Retina (tissue), 1 donor: ENCODE measurements around the gene MOK.
A peak's percentile ranks its signal among the peaks of the same experiment; 100 is the strongest.

Experiments used
- DNase-seq: peaks from one replicate; pipeline ENCODE4 v3.0.0-alpha.2; 2016

Gene MOK

GRCh38 chr14:102222751-102223150, 82.2 kb downstream of the MOK start:
- DNase-seq, result peak; percentile 46

- DNase-seq, result no peak
These were observed 82.9 kb downstream of the MOK start for GRCh38 chr14:102222009-102222575.

GRCh38 chr14:102221026-102221425, 83.9 kb downstream of the MOK start:
- DNase-seq, result no peak

GRCh38 chr14:102220031-102220430, 84.9 kb downstream of the MOK start:
- DNase-seq, result no peak

GRCh38 chr14:102219316-102219715, 85.6 kb downstream of the MOK start:
- no peak for DNase-seq

GRCh38 chr14:102218688-102219087, 86.3 kb downstream of the MOK start:
- DNase-seq, result no peak

GRCh38 chr14:102217987-102218421, 87.0 kb downstream of the MOK start:
- no peak for DNase-seq

GRCh38 chr14:102217399-102217798, 87.6 kb downstream of the MOK start:
- DNase-seq, result no peak

GRCh38 chr14:102215576-102216250, 89.3 kb downstream of the MOK start:
- DNase-seq, result peak; percentile 68

- DNase-seq, result peak; percentile 41
These were observed 89.9 kb downstream of the MOK start for GRCh38 chr14:102215071-102215470.

- DNase-seq, result no peak
These were observed 90.8 kb downstream of the MOK start for GRCh38 chr14:102213984-102214658.

- no peak for DNase-seq
These were observed 91.5 kb downstream of the MOK start for GRCh38 chr14:102213470-102213869.

GRCh38 chr14:102212845-102213244, 92.1 kb downstream of the MOK start:
- no peak for DNase-seq

GRCh38 chr14:102212356-102212755, 92.6 kb downstream of the MOK start:
- DNase-seq, result no peak

GRCh38 chr14:102211240-102211639, 93.7 kb downstream of the MOK start:
- DNase-seq, result no peak

- DNase-seq, result no peak
These were observed 94.4 kb downstream of the MOK start for GRCh38 chr14:102210421-102211042.

GRCh38 chr14:102209224-102209966, 95.6 kb downstream of the MOK start:
- no peak for DNase-seq

- DNase-seq, result no peak
These were observed 96.2 kb downstream of the MOK start for GRCh38 chr14:102208741-102209140.

GRCh38 chr14:102207831-102208365, 97.1 kb downstream of the MOK start:
- DNase-seq, result no peak

GRCh38 chr14:102206918-102207317, 98.0 kb downstream of the MOK start:
- peak; percentile 48 for DNase-seq

GRCh38 chr14:102205560-102205959, 99.4 kb downstream of the MOK start:
- DNase-seq, result no peak

GRCh38 chr14:102203382-102203781, 101.6 kb downstream of the MOK start:
- no peak for DNase-seq

- DNase-seq, result no peak
These were observed 102.0 kb downstream of the MOK start for GRCh38 chr14:102202944-102203343.
